HG02623 (cell line): ENCODE measurements around the gene IPO9.

Experiments used
- ATAC-seq: cut with Tn5 transposase; IDR thresholded peaks from one replicate; pipeline ENCODE4 v1.9.1; 2021; ENCODE audit warnings: moderate library complexity; ENCODE audit not compliant: unreplicated experiment

IPO9 gene

DNA sequence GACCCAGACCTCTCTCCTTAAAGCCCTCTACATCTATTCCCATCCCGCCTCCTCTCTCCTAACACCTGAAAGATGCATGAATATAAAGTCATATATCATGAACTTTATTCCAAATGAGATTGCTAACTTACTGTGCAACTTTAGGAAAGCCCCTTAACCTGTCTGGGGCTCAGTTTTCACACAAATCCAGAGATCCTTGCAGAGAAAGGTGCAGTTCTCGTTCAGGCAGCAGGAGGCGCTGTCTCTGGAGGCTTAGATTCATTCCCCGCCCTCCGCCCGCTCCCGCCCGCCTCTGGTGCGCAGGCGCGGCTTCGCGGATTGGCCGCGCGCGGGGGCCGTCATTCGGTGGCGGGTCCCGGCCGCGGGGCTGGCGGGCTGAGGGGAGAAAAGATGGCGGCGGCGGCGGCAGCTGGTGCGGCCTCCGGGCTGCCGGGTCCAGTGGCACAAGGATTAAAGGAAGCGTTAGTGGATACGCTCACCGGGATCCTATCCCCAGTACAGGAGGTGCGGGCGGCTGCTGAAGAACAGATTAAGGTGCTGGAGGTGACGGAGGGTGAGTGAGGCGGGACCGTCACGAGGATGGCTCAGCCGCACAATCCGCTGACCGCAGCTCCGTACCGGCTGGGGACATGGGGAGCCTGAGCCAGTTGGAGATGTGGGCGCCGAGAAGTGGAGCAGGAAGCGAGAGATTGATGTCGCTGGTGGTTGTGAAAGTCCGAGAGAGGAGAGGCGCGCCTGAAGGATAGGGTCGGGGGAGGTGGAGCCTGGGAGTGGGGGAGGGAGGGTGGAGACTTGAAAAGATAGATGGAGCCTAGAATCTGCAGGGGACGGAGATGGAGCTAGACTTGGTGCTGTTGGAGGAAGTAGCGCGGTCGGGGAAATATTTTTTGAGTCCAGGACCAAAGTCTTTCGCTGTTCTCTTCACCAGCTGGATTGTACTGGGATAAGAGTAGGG, at the start of gene IPO9:
TSS of gene IPO9 (plus strand) at position 338 of the 955 bp plus-strand sequence. CDS start at position 391, 53 bp downstream.
- peak; percentile 90 for ATAC-seq

DNA sequence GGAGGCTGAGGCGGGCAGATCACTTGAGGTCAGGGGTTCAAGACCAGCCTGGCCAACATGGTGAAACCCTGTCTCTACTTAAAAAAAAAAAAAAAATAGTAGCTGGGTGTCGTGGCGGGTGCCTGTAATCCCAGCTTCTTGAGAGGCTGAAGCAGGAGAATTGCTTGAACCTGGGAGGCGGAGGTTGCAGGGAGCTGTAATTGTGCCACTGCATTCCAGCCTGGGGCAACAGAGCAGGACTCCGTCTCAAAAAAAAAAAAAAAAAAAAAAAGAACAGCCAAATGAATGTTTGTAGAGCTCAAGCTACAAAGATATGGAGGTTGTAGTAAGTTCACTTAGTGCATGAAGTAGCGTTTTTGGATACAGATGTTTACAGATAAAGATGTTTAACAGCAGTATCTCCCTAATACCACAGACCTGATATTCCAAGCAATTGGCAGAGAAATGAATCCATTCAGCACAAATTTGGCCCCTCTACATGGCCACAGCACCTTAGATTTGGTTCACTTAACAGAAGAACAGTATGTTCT, 49.5 kb upstream of the IPO9 start:
- ATAC-seq = no peak

DNA sequence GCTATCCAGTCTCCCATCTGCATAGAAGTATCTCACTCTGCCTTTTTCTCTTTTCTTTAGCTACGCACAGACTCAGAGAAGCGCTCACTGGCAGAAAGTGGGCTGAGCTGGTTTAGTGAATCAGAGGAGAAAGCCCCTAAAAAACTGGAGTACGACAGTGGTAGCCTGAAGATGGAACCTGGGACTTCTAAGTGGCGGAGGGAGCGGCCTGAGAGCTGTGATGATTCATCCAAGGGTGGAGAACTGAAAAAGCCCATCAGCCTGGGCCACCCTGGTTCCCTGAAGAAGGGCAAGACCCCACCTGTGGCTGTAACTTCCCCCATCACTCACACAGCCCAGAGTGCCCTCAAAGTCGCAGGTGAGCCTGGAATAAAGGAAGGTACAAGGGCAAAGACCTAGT, 48.0 kb upstream of the IPO9 start:
- no peak for ATAC-seq

DNA sequence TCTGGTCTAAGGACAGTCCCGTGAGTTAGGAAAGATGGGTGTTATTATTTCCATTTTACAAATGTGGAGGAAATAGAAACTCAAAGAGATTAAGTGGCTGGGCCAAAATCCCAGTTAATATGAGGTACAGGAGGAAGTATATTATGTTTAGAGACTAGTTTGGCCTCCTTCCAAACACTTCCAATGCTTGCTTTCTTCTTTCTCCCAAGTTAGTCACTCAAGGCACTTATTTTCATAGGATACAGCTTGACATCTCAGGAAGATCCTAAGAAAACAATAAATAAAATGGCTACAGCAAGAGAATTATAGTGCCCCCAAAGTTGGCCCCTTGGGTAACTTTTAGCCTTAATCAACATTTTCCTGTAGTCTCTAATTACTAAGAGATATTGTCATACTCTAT, 47.5 kb upstream of the IPO9 start:
- no peak for ATAC-seq

DNA sequence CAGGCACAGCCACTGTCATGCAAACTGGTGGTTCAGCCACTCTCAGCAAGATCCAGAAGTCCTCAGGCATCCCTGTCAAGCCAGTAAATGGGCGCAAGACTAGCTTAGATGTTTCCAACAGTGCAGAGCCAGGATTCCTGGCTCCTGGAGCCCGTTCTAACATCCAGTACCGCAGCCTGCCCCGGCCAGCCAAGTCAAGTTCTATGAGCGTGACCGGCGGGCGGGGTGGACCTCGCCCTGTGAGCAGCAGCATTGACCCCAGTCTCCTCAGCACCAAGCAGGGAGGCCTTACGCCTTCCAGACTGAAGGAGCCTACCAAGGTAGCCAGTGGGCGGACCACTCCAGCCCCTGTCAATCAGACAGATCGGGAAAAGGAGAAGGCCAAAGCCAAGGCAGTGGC, 46.6 kb upstream of the IPO9 start:
- ATAC-seq = no peak

DNA sequence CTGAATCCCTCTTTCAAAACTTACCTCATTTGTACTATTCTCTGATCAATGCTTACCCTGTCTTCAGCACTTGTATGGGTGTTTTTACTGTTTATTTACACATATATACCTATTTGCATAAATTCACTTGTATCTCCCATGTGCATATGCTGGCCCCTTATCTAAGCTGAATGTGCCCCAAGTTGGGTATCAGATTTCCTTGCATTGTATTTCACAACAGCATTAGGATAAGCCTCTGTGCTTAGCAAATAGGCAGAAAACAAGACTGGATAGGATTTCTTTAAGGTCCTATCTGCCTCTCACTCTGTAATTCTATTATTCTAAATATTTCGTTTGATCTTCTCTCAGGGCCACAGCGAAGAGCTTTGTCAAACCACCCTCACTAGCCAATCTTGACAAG, 45.9 kb upstream of the IPO9 start:
- ATAC-seq = no peak

DNA sequence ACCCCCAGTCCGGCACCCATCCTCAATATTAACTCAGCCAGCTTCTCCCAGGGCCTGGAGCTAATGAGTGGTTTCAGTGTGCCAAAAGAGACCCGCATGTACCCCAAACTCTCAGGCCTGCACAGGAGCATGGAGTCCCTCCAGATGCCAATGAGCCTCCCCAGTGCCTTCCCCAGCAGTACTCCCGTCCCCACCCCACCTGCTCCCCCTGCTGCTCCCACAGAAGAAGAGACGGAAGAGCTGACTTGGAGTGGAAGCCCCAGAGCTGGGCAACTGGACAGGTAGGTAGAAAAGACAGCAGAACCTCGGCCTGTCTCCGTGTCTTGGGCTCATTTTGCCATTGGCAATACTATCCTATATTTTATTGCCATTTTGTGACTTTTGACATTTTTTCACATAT, 45.4 kb upstream of the IPO9 start:
- ATAC-seq = no peak

DNA sequence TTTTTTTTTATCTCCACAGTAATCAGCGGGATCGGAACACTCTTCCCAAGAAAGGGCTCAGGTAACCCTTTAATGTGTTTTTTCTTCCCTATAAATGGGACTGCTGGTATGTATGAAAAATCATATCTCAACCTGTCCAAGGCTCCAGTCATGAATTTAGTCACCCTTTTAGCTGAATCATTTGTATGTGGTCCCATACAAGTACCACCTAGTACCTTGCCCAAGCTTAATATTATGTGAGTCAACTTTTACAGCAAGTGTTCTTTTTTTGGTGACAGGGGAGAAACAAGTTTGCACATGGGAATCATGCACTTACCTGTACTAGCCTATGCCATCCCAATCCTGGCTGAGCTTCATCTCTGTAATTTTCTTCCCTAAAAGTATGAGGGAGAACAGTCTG, 43.7 kb upstream of the IPO9 start:
- no peak for ATAC-seq

DNA sequence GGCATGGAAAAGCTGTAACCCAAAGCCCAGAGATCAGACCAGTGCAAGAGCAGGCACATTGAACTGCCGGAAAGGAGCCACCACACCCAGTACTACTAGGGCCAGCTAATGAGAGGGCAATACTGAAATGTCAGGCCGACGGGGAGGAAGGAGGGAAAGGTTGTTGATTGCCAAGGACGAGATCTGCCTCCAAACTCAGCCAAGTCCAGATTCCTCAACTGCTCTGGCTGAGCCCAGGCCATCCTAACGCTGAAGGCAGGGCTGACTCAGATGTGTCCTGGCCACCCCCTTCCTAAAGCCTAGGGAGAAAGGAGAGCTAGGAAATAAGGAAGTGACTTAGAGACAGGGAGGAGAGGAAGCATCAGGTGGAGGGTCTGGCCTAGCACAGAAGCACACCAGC, 42.1 kb upstream of the IPO9 start:
- ATAC-seq = no peak

DNA sequence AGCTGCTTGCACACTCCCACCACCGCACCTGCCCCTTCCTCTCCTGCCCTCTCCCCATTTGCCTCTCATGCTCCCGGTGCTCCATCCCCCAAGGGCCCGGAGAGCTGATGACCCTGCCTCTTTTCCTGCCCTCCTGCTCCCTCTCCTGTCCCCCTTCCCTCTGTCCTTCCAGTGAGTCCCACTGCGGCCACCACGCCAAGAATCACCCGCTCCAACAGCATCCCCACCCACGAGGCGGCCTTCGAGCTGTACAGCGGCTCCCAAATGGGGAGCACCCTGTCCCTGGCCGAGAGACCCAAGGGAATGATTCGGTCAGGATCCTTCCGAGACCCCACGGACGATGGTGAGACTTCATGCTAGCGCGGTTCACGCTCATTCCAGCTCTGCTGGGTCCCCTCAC, 40.7 kb upstream of the IPO9 start:
- ATAC-seq = no peak

DNA sequence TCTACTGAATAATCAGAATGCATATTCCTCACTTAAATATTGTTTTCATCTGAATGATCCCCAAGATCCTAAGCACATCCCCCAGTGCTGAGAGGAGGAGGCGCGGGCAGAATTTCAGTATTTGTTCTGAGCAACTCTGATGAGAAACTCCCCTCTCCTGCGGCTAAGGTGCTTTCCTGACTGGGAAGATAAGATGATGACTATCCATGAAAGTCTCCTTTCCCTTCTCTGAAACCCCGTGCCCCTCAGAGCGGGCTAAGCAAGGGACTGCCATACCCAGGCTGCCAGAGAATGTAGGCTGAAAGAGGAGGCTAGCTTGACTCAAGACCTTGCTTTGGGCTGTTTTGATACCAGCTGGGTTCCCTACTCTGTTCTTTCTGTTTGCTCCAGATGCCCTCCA, 39.7 kb upstream of the IPO9 start:
- ATAC-seq = no peak

DNA sequence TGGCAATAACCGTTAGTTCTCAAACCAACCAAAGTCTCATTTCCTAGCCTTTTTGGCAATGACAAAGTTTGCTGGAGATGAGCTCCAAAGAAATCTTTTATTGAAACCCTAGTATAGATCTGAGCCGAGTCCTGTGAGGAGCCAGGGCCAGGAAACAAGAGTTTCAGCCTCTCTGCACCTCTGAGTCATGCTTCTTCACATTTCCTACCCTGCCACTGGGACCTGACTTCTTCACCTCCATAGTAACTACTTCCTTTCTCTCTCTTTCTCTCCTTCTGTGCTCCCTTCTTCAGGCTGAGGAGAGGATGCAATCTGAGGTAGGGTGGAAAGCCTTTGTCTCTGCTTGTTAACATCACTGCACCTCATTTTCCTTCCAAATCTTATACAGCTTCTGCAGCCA, 38.7 kb upstream of the IPO9 start:
- no peak for ATAC-seq

DNA sequence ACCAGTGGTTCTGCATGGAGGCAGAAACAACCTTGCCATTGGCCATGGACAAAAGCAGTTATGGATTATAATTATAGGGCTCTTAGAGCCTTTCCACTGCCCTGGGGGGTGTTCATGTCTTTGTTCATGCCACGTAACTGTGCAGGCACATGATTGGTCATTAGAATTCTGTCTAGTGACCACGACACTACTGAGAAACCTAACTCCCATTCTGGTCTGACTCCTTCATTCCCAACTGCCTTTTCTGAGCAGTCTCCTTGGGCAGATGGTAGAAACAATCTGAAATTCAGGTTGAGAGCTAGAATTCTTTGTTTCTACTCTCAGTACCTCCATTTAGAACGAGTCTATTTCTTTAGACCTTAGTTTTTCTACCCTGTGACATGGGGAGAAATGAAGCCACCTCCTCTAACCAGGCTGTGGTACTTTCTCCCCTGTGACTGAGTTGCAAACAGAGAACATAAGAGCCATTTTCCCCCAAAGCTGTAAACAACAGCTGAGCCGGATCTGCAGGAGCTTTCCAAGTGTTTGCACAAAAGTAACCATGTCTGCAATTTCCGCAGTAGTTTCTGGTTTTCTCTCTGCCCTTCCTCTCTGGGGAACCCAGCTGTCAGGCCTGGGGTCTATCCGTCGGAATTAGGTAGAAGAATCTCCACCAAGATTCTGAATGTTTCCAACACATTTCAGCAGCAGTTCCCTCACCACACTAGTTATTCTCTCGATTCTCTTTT, 37.7 kb upstream of the IPO9 start:
- no peak for ATAC-seq

DNA sequence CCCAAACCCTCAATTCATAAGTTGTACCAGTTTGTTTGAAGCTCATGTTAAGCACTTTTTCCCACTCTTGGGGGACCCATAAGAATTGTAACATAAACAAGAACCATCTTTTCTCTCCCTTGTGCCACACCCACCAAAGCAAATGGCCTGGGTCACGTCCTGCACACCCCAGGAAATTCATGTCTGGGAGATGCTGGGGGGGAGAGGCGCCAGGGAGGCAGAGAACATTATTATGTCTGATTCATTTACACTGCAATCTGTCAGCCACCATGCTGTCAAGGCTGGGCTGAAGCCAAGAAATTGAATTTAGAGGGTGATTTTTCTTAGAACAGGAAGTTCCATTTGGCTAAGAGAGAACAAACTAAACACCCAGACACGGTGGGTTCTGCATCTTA, 37.2 kb upstream of the IPO9 start:
- no peak for ATAC-seq

DNA sequence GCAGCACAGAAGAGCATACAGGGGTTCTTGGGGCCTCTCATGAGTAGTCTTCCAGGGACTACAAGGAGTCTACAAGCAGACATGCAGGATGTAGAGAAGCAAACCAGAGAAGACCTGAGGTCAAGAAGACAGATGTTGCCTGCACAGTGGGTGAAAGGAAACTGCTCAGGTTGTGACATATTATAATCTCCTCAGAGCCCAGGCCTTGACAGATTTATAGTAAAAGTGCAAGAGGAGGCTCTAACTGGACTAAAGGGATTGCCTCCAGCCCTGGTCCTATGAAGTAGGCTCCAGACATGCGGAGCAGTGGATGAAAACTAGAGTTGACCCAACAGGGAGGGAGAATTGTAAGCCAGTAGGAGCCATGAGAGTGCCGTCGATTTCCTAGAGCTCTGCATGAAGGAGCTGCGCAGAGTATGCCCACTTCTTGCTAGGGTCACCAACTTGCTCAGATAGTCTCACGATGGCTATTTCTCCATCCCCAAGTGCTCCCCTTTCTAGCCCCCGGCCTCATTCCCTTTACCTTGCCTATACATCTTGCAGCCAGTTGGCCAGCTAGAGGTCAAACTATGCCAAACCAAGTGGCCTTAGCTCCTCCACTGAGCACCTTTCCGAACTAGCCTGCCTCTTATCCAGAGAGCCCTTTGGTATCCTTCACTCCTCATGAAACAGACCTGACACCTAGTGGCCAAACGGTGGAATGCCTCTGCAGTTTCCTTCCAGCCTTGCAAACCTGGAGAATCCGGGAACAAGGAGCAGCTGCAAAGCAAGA, 36.2 kb upstream of the IPO9 start:
- no peak for ATAC-seq

DNA sequence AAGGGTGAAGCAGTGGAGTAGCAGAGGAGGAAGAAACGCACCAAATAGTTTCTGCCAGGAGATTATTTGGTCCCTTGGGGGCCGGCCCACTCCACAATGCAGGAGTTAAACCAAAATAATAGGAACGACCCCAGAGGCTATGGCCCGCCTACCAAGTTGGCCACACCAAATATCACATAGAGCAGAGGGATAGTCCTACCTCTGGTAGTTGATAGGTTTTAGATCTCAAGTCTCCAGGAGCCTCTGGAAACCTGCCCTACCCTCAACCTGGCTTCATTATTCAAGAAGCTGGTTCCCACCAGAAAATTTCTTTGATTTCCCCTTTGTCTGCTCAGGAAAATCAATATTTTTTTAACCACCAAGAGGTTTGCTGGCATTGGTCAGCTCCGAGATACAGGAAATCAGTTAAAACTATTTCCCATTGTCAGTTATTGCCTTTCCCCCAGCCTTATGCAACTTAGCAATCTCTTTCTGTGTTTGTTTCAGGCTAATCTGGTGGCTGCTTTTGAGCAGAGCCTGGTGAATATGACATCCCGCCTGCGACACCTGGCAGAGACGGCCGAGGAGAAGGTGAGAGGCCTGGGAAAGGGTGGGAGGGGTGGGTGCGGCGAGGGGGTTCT, 35.5 kb upstream of the IPO9 start:
- no peak for ATAC-seq

DNA sequence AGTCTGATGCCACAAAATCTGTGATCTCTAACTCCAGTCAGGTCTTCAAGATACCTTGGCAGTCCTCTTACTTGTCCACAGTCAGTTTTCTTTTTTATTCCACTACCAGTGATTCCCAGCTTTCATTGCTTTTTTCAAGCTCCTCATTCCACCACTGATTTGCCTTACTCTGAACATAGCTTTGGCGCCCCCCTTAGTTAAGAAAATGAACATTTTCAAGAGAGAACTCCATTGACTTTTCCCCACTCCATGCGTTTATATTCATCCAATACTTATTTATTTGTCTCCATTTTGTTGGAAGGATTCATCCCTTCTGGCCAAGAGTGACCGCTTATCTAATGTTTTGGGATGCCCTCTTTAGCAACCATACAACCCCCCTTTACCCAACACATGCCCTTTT, 33.9 kb upstream of the IPO9 start:
- ATAC-seq = no peak

DNA sequence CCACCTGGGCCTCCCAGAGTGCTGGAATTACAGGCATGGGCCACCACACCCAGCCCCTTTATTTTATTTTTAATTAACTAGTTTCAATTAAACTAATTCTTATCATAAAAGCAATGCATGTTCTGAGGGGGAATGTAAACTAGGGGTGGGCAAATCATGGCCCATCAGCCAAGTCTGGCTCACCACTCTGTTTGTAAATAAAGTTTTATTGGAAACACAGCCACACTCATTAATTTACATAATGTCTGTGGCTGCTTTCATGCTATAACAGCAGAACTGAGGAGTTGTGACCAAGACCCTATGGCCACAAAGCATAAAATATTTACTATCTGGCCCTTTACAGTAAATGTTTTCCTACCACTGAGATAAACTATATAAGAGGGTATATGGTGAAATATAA, 28.7 kb upstream of the IPO9 start:
- no peak for ATAC-seq

DNA sequence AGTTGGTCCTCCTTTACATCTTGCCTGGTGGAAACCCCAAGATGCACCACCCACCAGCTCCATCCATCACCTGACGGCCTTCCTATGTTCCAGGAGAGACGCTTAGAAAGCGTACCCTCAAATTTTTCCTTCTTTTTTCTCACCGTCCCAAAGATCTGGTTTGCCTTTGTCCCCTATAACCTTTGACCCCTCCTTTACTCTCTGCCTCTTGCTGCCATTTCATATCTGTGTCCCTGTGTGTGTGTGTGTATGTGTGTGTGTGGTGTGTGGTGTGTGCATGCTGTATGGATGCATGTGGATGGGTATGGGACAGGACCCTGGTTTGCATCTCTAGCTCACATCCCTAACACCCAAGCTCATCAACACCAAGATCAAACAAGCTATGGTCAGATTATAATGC, 22.2 kb upstream of the IPO9 start:
- ATAC-seq = no peak

DNA sequence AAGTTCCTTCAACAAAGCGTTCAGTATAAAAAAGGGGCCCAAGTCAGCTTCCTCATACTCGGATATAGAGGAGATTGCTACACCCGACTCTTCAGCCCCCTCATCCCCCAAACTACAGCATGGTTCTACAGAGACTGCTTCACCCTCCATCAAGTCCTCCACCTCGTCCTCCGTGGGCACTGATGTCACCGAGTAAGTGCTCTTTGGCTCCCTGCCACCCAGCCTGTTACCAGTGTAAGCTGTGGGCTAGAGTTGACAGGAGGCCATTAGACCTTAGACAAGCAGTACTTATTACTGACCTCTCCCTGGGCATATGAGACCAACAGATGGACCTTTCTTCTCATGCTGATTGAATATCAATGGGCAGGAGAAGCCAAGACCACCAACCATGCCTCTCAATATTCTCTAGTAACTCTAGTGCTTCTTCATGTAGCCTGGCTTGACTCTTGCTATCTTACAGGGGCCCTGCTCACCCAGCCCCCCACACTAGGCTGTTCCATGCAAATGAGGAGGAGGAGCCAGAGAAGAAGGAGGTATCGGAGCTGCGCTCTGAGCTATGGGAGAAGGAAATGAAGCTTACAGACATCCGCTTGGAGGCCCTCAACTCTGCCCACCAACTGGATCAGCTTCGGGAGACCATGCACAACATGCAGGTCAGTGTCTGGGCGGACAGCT, 20.9 kb upstream of the IPO9 start:
- no peak for ATAC-seq
